Fibroblast of the aortic adventitia (primary cell): ENCODE results near the gene CHRM1. TPM values are rescaled to one million over a fixed set of nuclear protein-coding genes. Genes with fewer than 3 reads are reported as not detected.

ENCODE experiments used
- DNase-seq: peaks from one replicate; pipeline ENCODE4 v3.0.0-alpha.2; 2010; ENCODE audit warnings: low read depth
- H3K4me3 ChIP-seq: 2 replicates; pipeline ENCODE4 v1.5.1; 2011; ENCODE audit warnings: low read depth, mild to moderate bottlenecking, control low read depth, low read length, moderate library complexity
- CTCF ChIP-seq: IDR thresholded peaks from 2 replicates; pipeline ENCODE4 v1.5.1; 2011; ENCODE audit warnings: mild to moderate bottlenecking, low read length, control low read depth, inconsistent platforms; ENCODE audit not compliant: insufficient read depth
- total RNA-seq: library from RNA; depleted of rRNA; stranded (reverse); fragments of >200 nt; gene quantifications from 2 replicates; pipeline ENCODE4 v1.2.3, GENCODE V29; 2012; ENCODE audit warnings: low replicate concordance

The CHRM1 gene
- total RNA-seq, 1 donor = not detected

- DNase-seq = no peak
- no peak overlapping the region for H3K4me3 ChIP-seq
- TF ChIP-seq CTCF = no peak
Measured at GRCh38 chr11:62902932-62903331, 18.2 kb downstream of the CHRM1 start.

DNA sequence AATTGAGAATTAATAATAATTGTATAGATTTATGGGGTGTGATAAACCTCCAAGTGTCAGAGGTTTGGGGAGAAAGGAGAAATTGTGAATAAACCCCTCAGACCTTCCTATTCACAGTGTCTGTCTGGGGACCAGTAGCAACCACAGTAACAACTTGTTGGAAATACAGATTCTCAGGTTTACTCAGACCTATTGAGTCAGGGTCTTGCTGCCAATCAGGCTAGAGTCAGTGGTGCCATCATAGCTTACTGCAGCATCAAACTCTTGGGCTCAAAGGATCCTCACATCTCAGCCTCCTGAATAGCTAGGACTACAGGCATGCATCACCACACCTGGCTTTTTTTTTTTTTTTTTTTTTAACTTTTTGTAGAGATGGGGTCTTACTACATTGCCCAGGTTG is 23.1 kb downstream of the CHRM1 start:
- DNase-seq = no peak
- TF ChIP-seq CTCF = no peak
- H3K4me3 ChIP-seq = no peak overlapping the region

- H3K4me3 ChIP-seq = no peak overlapping the region
- DNase-seq = no peak
- no peak for TF ChIP-seq CTCF
Measured at GRCh38 chr11:62897311-62897710, 23.9 kb downstream of the CHRM1 start.

DNA sequence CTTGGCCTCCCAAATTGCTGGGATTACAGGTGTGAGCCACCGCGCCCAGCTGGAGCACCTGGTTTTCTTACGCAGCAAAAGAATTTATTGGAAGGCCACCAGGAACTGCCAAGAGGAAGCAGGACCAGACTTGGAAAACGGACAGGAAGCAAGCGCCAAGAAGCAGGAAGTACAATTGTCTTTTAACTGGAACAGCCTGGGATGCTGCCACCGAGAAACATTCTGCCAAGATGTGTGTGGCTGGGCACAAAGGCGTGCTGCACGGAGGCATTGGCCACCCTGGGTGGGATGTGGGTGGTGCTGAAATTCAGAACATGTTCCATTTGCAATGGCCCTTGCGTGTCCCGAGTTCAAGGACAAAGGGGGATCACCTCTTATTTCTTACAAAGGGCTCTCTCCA is 25.1 kb downstream of the CHRM1 start:
- H3K4me3 ChIP-seq = no peak overlapping the region
- DNase-seq = no peak
- no peak for TF ChIP-seq CTCF

GRCh38 chr11:62895501-62895900 is 25.7 kb downstream of the CHRM1 start:
- no peak for TF ChIP-seq CTCF
- no peak for DNase-seq
- no peak overlapping the region for H3K4me3 ChIP-seq

GRCh38 chr11:62892077-62892922 is 28.9 kb downstream of the CHRM1 start:
- DNase-seq = no peak
- TF ChIP-seq CTCF = no peak
- no peak overlapping the region for H3K4me3 ChIP-seq
